ENCODE data around the gene SBNO2. TPM values are rescaled to one million over a fixed set of nuclear protein-coding genes. Genes with fewer than 3 reads are reported as not detected.

The SBNO2 gene
- total RNA-seq, 2 experiments from 2014 or later, result 26.6 to 43.3 TPM

DNA sequence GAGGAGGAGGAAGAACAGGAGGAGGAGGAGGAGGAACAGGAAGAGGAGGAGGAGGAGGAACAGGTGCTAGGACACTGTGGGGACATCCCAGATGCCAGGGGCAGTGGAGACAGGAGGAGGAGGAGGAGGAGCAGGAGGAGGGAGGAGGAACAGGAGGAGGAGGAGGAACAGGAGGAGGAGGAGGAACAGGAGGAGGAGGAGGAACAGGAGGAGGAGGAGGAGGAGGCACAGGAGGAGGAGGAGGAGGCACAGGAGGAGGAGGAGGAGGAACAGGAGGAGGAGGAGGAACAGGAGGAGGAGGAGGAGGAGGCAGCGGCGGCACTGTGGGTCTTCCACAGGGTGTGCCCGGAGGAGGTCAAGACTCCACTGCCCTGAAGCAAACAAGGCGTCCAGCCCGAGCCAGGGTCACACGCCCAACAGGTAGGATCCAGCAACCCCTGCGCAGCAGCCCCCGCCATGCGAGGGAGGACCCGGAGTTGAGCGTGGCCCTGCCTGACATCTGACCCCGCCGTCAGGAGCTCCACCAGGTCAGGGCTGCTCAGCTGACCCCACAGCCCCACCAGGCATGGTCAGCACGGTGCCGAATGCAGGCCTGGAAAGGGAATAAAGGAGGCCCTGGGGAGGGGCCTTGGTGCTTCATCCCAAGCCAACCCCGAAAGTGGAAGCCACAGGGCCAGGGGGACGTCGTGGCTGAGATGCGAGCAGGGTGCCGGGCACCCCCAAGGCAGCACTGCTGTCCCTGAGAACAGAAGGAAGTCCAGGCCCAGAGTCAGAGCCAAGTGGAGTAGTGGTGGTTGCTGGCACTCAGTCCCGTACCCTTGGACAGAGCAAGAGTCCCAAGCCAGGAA lies 9.2 kb downstream of the SBNO2 start:
- H3K4me2 ChIP-seq (ENCODE audit: low read length), result no peak overlapping the region
- no peaks in the 10 kb centered on the region for H3K4me1 ChIP-seq (ENCODE audit: insufficient read depth, low read length, poor library complexity, severe bottlenecking)
- ChIA-PET POLR2A (no interaction called here), CTCF (ENCODE audit: unreplicated experiment) (no interaction called here)
- no peaks in the 10 kb centered on the region for H3K79me2 ChIP-seq (ENCODE audit: insufficient read depth, low read depth, low read length)
- no peak for DNase-seq (ENCODE audit: low spot score)
- H4K20me1 ChIP-seq (ENCODE audit: insufficient read depth, low read length), result no peaks in the 10 kb centered on the region
- H3K4me3 ChIP-seq (ENCODE audit: low read depth, low read length, poor library complexity, severe bottlenecking), result no peak overlapping the region
- no peak overlapping the region for H2AFZ ChIP-seq (ENCODE audit: low read length)
- H3K9me3 ChIP-seq (ENCODE audit: low read length), result no peaks in the 10 kb centered on the region
- BruUV-seq (replicated peaks), result no TSS peak
- peaks cover 9% of the 10 kb centered on the region for H3K36me3 ChIP-seq (ENCODE audit: insufficient read depth, low read length)
- intact Hi-C loops (cut with micrococcal nuclease; ENCODE audit: unreplicated experiment), result no loop called here
- H3K9me2 ChIP-seq (ENCODE audit: insufficient read depth, low read length), result no peaks in the 10 kb centered on the region
- TF ChIP-seq, protein P1, sequence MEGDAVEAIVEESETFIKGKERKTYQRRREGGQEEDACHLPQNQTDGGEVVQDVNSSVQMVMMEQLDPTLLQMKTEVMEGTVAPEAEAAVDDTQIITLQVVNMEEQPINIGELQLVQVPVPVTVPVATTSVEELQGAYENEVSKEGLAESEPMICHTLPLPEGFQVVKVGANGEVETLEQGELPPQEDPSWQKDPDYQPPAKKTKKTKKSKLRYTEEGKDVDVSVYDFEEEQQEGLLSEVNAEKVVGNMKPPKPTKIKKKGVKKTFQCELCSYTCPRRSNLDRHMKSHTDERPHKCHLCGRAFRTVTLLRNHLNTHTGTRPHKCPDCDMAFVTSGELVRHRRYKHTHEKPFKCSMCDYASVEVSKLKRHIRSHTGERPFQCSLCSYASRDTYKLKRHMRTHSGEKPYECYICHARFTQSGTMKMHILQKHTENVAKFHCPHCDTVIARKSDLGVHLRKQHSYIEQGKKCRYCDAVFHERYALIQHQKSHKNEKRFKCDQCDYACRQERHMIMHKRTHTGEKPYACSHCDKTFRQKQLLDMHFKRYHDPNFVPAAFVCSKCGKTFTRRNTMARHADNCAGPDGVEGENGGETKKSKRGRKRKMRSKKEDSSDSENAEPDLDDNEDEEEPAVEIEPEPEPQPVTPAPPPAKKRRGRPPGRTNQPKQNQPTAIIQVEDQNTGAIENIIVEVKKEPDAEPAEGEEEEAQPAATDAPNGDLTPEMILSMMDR (conservative IDR thresholded peaks at IDR 0.05; ENCODE audit: low read length), result no peak
- TF ChIP-seq EZH2phosphoT487 (IDR thresholded peaks at IDR 0.05; ENCODE audit: borderline replicate concordance, low read depth, low read length), result no peak
- H3K27ac ChIP-seq (ENCODE audit: low read depth, low read length, poor library complexity, severe bottlenecking), result no peak overlapping the region

DNA sequence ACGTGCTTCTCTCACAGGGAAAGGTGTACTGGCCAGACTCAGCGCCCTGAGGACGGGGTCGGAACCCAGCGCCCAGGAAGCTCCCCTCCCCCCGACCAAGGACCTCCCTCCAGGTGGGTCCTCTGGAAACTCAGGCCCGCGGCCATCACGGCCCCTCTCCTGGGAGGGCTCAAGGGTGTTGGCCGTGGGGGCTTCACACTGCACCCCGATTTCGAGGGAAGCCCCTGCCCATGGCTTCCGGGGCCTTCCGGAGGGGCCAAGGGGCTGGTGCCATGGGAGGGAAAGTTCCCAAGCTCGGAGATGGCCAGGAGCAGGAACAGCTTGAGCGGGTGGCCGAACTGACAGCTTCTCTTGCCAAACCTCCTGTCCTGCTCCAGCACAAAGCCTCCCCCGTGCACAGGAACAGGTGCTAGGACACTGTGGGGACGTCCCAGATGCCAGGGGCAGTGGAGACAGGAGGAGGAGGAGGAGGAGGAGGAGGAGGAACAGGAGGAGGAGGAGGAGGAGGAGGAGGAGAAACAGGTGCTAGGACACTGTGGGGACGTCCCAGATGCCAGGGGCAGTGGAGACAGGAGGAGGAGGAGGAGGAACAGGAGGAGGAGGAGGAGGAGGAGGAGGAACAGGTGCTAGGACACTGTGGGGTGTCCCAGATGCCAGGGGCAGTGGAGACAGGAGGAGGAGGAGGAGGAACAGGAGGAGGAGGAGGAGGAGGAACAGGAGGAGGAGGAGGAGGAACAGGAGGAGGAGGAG lies 10.0 kb downstream of the SBNO2 start:
- no peak overlapping the region for H3K27ac ChIP-seq (ENCODE audit: low read depth, low read length, poor library complexity, severe bottlenecking)
- no peaks in the 10 kb centered on the region for H3K9me2 ChIP-seq (ENCODE audit: insufficient read depth, low read length)
- H3K9me3 ChIP-seq (ENCODE audit: low read length), result no peaks in the 10 kb centered on the region
- H3K79me2 ChIP-seq (ENCODE audit: insufficient read depth, low read depth, low read length), result no peaks in the 10 kb centered on the region
- TF ChIP-seq EZH2phosphoT487 (IDR thresholded peaks at IDR 0.05; ENCODE audit: borderline replicate concordance, low read depth, low read length), result no peak
- TF ChIP-seq, protein P1 (conservative IDR thresholded peaks at IDR 0.05; ENCODE audit: low read length), result no peak
- intact Hi-C loops (cut with micrococcal nuclease; ENCODE audit: unreplicated experiment), result no loop called here
- H3K36me3 ChIP-seq (ENCODE audit: insufficient read depth, low read length), result peaks cover 9% of the 10 kb centered on the region
- no peak overlapping the region for H2AFZ ChIP-seq (ENCODE audit: low read length)
- CTCF ChIA-PET (ENCODE audit: unreplicated experiment), result no interaction called here
- H3K4me1 ChIP-seq (ENCODE audit: insufficient read depth, low read length, poor library complexity, severe bottlenecking), result no peaks in the 10 kb centered on the region
- H3K4me2 ChIP-seq (ENCODE audit: low read length), result no peak overlapping the region
- no peak for DNase-seq (ENCODE audit: low spot score)
- no peak overlapping the region for H3K4me3 ChIP-seq (ENCODE audit: low read depth, low read length, poor library complexity, severe bottlenecking)
- BruUV-seq (replicated peaks), result no TSS peak
- POLR2A ChIA-PET, result no interaction called here
- H4K20me1 ChIP-seq (ENCODE audit: insufficient read depth, low read length), result no peaks in the 10 kb centered on the region
